ENCODE measurements around the gene FKBP4.
"Not testable (repeated sequence)": the region's sequence is repeated elsewhere in the genome, so short reads cannot be mapped to it uniquely, and the experiment has no call there.

Gene FKBP4

GRCh38 chr12:2794736-2795289, at the start of gene FKBP4:
TSS of gene FKBP4 (plus strand) at chr12:2794970. CDS start at chr12:2795140, 170 bp downstream.
- Histone ChIP-seq H3K27ac (peak within 1 kb of the TSS; percentile 39 to 88 (median 75)), H3K4me3 (peak within 1 kb of the TSS; percentile 67 to 93 (median 84))

- no peak overlapping the region for H3K4me3 ChIP-seq
- H3K27ac ChIP-seq, result no peak overlapping the region
Measured at GRCh38 chr12:2745655-2746054, 49.1 kb upstream of the FKBP4 start.

- Histone ChIP-seq H3K4me3 (no peak overlapping the region), H3K27ac (no peak overlapping the region)
Measured at GRCh38 chr12:2749580-2749979, 45.2 kb upstream of the FKBP4 start.

- no peak overlapping the region for H3K4me3 ChIP-seq
- H3K27ac ChIP-seq, result no peak overlapping the region
Measured at GRCh38 chr12:2750185-2750584, 44.6 kb upstream of the FKBP4 start.

GRCh38 chr12:2751230-2751629, 43.5 kb upstream of the FKBP4 start:
- no peak overlapping the region for H3K27ac ChIP-seq

GRCh38 chr12:2751686-2752085, 43.1 kb upstream of the FKBP4 start:
- Histone ChIP-seq H3K4me3 (no peak overlapping the region), H3K27ac (no peak overlapping the region)

More at GRCh38 chr12:2751230-2751629, 43.5 kb upstream of the FKBP4 start:
- no peak overlapping the region for H3K4me3 ChIP-seq

GRCh38 chr12:2752676-2753371, 41.9 kb upstream of the FKBP4 start:
- no peak overlapping the region for H3K4me3 ChIP-seq
- H3K27ac ChIP-seq, result no peak overlapping the region

GRCh38 chr12:2753536-2753935, 41.2 kb upstream of the FKBP4 start:
- Histone ChIP-seq H3K4me3 (no peak overlapping the region), H3K27ac (no peak overlapping the region)

- Histone ChIP-seq H3K4me3 (no peak overlapping the region), H3K27ac (no peak overlapping the region)
Measured at GRCh38 chr12:2754208-2754607, 40.6 kb upstream of the FKBP4 start.

- no peak overlapping the region for H3K27ac ChIP-seq
Measured at GRCh38 chr12:2756756-2757155, 38.0 kb upstream of the FKBP4 start.

GRCh38 chr12:2759733-2760132, 35.0 kb upstream of the FKBP4 start:
- H3K27ac ChIP-seq, result no peak overlapping the region
- no peak overlapping the region for H3K4me3 ChIP-seq

More at GRCh38 chr12:2756756-2757155, 38.0 kb upstream of the FKBP4 start:
- no peak overlapping the region for H3K4me3 ChIP-seq

GRCh38 chr12:2764398-2764797, 30.4 kb upstream of the FKBP4 start:
- Histone ChIP-seq H3K27ac (no peak overlapping the region), H3K4me3 (no peak overlapping the region)

- no peak overlapping the region for H3K27ac ChIP-seq
Measured at GRCh38 chr12:2765052-2765451, 29.7 kb upstream of the FKBP4 start.

GRCh38 chr12:2765608-2766007, 29.2 kb upstream of the FKBP4 start:
- no peak overlapping the region for H3K27ac ChIP-seq
- no peak overlapping the region for H3K4me3 ChIP-seq

More at GRCh38 chr12:2765052-2765451, 29.7 kb upstream of the FKBP4 start:
- no peak overlapping the region for H3K4me3 ChIP-seq

GRCh38 chr12:2768224-2768961, 26.4 kb upstream of the FKBP4 start:
- H3K27ac ChIP-seq, result no peak overlapping the region
- no peak overlapping the region for H3K4me3 ChIP-seq

GRCh38 chr12:2769866-2770533, 24.8 kb upstream of the FKBP4 start:
- Histone ChIP-seq H3K27ac (no peak overlapping the region), H3K4me3 (no peak overlapping the region)

GRCh38 chr12:2770544-2770943, 24.2 kb upstream of the FKBP4 start:
- H3K4me3 ChIP-seq, H3K27ac ChIP-seq: not testable (repeated sequence)

- Histone ChIP-seq H3K4me3 (no peak overlapping the region), H3K27ac (no peak overlapping the region)
Measured at GRCh38 chr12:2772370-2772769, 22.4 kb upstream of the FKBP4 start.

GRCh38 chr12:2773199-2773875, 21.4 kb upstream of the FKBP4 start:
- H3K4me3 ChIP-seq, result no peak overlapping the region
- H3K27ac ChIP-seq, result no peak overlapping the region

GRCh38 chr12:2775431-2775830, 19.3 kb upstream of the FKBP4 start:
- H3K27ac ChIP-seq, result no peak overlapping the region

More at GRCh38 chr12:2775431-2775830, 19.3 kb upstream of the FKBP4 start:
- H3K4me3 ChIP-seq, result no peak overlapping the region
